Stomach smooth muscle (tissue), 2 donors: Measurements from ENCODE around the gene PARD3B.

Experiments used
- H3K27ac ChIP-seq: one replicate; pipeline ENCODE4 v1.7.0; 2013; ENCODE audit warnings: mild to moderate bottlenecking, low read length, inconsistent platforms
- H3K27me3 ChIP-seq, 2 donors: one replicate each; pipeline ENCODE4 v1.7.0; 2013; ENCODE audit warnings: low read length in 2 of 2; ENCODE audit not compliant: insufficient read depth in 2 of 2, control insufficient read depth in 1 of 2
- H3K36me3 ChIP-seq, 2 donors: one replicate each; pipeline ENCODE4 v1.7.0; 2013; ENCODE audit warnings: low read length in 2 of 2; ENCODE audit not compliant: control insufficient read depth in 2 of 2, insufficient read depth in 2 of 2
- H3K4me1 ChIP-seq: one replicate; pipeline ENCODE4 v1.7.0; 2013; ENCODE audit warnings: low read length; ENCODE audit not compliant: control insufficient read depth, insufficient read depth
- H3K4me3 ChIP-seq, 2 donors: one replicate each; pipeline ENCODE4 v1.7.0; 2013; ENCODE audit warnings: low read length in 2 of 2
- H3K9ac ChIP-seq, 2 donors: one replicate each; pipeline ENCODE4 v1.7.0; 2013; ENCODE audit warnings: low read length in 2 of 2, mild to moderate bottlenecking in 1 of 2
- H3K9me3 ChIP-seq, 2 donors: one replicate each; pipeline ENCODE4 v1.7.0; 2013; ENCODE audit warnings: low read length in 2 of 2; ENCODE audit not compliant: control insufficient read depth in 2 of 2
- donor health status: healthy.
- donor health status: Pancreatic carcinoma.

The PARD3B gene

GRCh38 chr2:204672772-204673171 lies 127.5 kb downstream of the PARD3B start:
- Histone ChIP-seq H3K4me3 (no peak overlapping the region), H3K36me3 (no peaks in the 10 kb centered on the region), H3K4me1 (no peaks in the 10 kb centered on the region), H3K27me3 (no peaks in the 10 kb centered on the region), H3K27ac (no peak overlapping the region), H3K9me3 (no peaks in the 10 kb centered on the region), H3K9ac (no peak overlapping the region)

GRCh38 chr2:204673877-204674276 lies 128.6 kb downstream of the PARD3B start:
- Histone ChIP-seq H3K36me3 (no peaks in the 10 kb centered on the region), H3K27ac (no peak overlapping the region), H3K27me3 (no peaks in the 10 kb centered on the region), H3K9ac (no peak overlapping the region), H3K4me1 (no peaks in the 10 kb centered on the region), H3K4me3 (no peak overlapping the region), H3K9me3 (no peaks in the 10 kb centered on the region)

DNA sequence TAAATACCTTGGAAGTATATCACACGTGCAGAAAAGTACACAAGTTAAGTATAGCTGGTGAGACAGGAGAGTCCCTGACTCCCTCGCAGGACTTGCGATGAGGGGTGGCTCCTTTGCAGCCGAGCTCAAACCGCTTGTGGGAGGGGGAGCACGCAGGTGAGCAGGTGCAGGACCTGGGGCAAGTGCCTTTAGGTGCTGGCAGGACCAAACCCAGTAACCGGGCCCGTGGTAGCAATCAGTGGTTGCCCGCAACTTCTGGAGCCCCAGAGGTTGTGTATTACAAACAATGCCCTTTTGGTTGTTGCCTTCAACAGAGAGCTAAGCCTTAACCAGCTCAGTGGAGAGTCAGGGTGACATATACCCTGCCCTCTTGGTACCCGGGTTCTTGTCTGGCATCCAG lies 132.8 kb downstream of the PARD3B start:
- Histone ChIP-seq H3K27me3 (no peaks in the 10 kb centered on the region), H3K36me3 (no peaks in the 10 kb centered on the region), H3K9ac (no peak overlapping the region), H3K4me1 (peaks cover 13% of the 10 kb centered on the region), H3K4me3 (no peak overlapping the region), H3K27ac (no peak overlapping the region), H3K9me3 (no peaks in the 10 kb centered on the region)

DNA sequence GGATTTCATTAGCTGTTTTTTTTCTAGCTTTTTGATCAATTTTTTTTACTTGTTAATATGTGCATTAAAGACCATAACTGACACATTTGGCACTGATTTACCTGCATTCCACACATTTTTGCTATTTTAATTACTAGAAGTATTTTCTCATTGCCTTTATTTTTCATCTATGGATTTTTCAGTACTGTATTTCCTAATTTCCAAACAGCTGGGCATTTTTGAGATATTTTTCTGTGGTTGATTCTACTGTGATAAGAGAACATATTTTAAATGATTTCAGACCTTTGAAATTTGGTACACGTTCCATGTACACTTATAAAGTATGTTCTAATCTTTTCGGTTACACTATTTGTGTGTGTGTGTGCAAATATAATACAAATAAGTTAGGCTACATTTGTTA lies 135.3 kb downstream of the PARD3B start:
- H3K36me3 ChIP-seq = no peaks in the 10 kb centered on the region
- H3K27me3 ChIP-seq = no peaks in the 10 kb centered on the region
- no peak overlapping the region for H3K9ac ChIP-seq
- H3K4me3 ChIP-seq = no peak overlapping the region
- H3K9me3 ChIP-seq = no peaks in the 10 kb centered on the region
- no peak overlapping the region for H3K27ac ChIP-seq
- peaks cover 15% of the 10 kb centered on the region for H3K4me1 ChIP-seq

- H3K9ac ChIP-seq = no peak overlapping the region
- H3K9me3 ChIP-seq = no peaks in the 10 kb centered on the region
- H3K4me3 ChIP-seq = no peak overlapping the region
- no peaks in the 10 kb centered on the region for H3K36me3 ChIP-seq
- peaks cover 15% of the 10 kb centered on the region for H3K4me1 ChIP-seq
- H3K27ac ChIP-seq = peak overlapping the region; percentile 24
- H3K27me3 ChIP-seq = no peaks in the 10 kb centered on the region
Measured at GRCh38 chr2:204681412-204681811, 136.1 kb downstream of the PARD3B start.

- Histone ChIP-seq H3K36me3 (no peaks in the 10 kb centered on the region), H3K4me1 (peaks cover 15% of the 10 kb centered on the region), H3K9me3 (no peaks in the 10 kb centered on the region), H3K9ac (no peak overlapping the region), H3K27me3 (no peaks in the 10 kb centered on the region), H3K4me3 (no peak overlapping the region), H3K27ac (no peak overlapping the region)
Measured at GRCh38 chr2:204683384-204683783, 138.1 kb downstream of the PARD3B start.

- H3K9ac ChIP-seq = no peak overlapping the region
- no peaks in the 10 kb centered on the region for H3K9me3 ChIP-seq
- H3K4me1 ChIP-seq = peaks cover 14% of the 10 kb centered on the region
Measured at GRCh38 chr2:204686406-204686805, 141.1 kb downstream of the PARD3B start.

DNA sequence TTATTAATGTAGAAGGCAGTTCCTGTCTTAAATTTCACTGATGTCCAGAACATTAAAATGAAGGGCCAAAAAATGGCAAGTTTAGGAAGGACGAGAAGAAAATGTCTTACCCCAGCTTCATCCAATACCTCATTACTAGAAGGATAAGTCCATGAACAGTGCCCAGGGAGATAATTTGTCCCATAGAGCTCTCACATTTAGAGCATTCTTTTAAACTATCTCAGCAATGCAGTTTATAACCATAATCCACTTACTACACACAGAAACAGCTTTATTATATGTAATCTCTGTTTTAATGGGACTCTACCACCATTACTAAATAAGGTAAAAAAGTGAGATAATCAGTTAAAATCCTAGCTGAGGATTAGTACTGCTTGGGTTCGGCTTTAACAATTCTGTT lies 142.5 kb downstream of the PARD3B start:
- peaks cover 2% of the 10 kb centered on the region for H3K4me1 ChIP-seq
- no peak overlapping the region for H3K4me3 ChIP-seq
- H3K27me3 ChIP-seq = no peaks in the 10 kb centered on the region
- H3K27ac ChIP-seq = no peak overlapping the region
- H3K9me3 ChIP-seq = no peaks in the 10 kb centered on the region
- H3K9ac ChIP-seq = no peak overlapping the region
- no peaks in the 10 kb centered on the region for H3K36me3 ChIP-seq

More at GRCh38 chr2:204686406-204686805, 141.1 kb downstream of the PARD3B start:
- Histone ChIP-seq H3K27me3 (no peaks in the 10 kb centered on the region), H3K27ac (no peak overlapping the region), H3K4me3 (no peak overlapping the region), H3K36me3 (no peaks in the 10 kb centered on the region)

DNA sequence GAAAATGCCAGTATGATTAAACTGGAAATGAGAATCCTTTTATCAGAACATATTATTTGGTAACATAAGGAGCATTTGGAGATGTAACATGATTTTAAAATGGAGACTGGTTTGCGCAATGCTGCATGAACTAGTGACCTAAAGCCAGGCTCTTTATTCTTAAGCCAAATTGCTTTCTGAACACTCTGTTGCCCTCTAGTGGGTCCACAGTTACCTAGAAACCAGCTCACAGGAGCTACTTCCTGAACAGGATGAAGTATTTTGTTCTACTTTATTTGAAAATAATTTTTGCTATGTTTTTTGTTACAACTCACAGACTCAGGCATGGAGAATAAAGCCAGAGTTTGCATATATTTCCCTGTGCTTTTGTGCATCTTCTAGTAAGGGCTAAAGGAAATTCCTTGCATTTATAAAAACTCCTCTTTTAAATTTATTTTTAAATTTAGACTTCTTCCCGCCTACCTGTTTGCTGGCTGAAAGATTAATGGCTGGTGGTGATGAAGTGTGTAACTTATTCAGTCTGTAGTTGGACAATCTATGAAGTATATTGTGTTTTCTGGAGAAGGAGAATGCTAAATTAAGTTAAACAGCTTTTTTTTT lies 146.7 kb downstream of the PARD3B start:
- Histone ChIP-seq H3K36me3 (no peaks in the 10 kb centered on the region), H3K27ac (no peak overlapping the region), H3K9ac (no peak overlapping the region), H3K4me1 (no peaks in the 10 kb centered on the region), H3K9me3 (no peaks in the 10 kb centered on the region), H3K27me3 (no peaks in the 10 kb centered on the region), H3K4me3 (no peak overlapping the region)

DNA sequence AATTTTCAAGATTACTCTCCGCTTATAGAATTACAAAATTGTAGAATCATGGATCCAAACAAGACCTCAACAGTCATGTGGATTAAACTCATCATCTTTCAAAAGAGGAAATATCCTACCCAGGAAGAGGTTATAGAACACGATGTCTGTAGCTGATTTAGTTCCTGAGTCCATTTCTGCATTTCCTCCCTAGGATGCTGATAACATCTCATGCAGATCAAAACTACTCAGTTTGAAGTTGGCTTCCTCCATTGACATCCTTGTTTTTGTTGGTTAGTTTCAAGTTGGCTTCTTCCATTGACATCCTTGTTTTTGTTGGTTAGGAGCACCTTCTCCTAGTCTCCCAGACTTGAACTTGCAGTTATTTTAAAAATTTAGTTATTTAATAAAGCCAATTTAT lies 147.5 kb downstream of the PARD3B start:
- H3K27me3 ChIP-seq = no peaks in the 10 kb centered on the region
- no peaks in the 10 kb centered on the region for H3K9me3 ChIP-seq
- no peaks in the 10 kb centered on the region for H3K4me1 ChIP-seq
- no peak overlapping the region for H3K9ac ChIP-seq
- H3K4me3 ChIP-seq = no peak overlapping the region
- no peaks in the 10 kb centered on the region for H3K36me3 ChIP-seq
- no peak overlapping the region for H3K27ac ChIP-seq

- H3K27me3 ChIP-seq = no peaks in the 10 kb centered on the region
- H3K27ac ChIP-seq = no peak overlapping the region
- no peaks in the 10 kb centered on the region for H3K9me3 ChIP-seq
- no peak overlapping the region for H3K4me3 ChIP-seq
- no peaks in the 10 kb centered on the region for H3K4me1 ChIP-seq
- no peak overlapping the region for H3K9ac ChIP-seq
- H3K36me3 ChIP-seq = no peaks in the 10 kb centered on the region
Measured at GRCh38 chr2:204693262-204693661, 148.0 kb downstream of the PARD3B start.
